ENCODE data around the gene MBD5.
"Not testable (repeated sequence)": the region's sequence is repeated elsewhere in the genome, so short reads cannot be mapped to it uniquely, and the experiment has no call there.

Gene MBD5

DNA sequence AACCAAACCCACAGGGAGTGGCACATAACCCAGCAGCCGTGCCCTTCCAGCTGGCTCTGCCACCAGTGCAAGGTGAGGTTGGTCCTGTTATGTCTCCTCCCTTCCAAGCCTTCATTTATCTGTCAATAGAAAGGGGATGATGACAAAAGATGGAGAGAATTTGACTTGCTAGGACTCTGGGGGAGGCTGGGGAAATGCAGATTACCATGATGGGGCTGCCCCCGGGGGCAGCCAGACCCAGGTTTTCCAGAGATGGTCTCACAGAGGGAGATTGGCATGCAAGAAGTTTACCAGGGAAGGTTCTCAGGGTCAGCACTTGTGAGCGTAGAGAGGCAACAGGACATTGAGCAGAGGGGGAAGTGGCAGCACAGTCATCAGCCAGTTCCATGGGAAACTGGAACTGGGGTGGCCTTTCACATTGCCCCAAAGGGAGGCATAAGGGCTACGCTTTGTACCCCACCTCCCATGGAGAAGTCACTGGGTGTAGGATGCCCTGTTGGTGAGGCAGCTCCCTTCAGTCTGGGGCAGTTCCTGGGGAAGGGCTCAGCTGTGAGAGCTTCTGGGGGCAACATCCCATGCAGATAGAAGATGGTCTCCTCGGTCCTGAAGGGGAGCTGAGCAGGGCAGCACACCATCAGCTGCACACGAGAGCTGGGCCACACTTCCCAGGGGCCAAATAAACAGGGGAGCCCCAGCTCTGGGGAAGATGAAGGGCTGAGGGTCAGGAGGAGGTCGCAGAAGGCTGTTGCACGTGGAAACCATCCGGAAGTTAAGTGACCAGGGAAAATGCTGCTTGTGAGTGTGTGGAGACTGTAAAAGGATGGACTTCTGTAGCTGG, 505.8 kb downstream of the MBD5 start:
- no peak for DNase-seq

DNA sequence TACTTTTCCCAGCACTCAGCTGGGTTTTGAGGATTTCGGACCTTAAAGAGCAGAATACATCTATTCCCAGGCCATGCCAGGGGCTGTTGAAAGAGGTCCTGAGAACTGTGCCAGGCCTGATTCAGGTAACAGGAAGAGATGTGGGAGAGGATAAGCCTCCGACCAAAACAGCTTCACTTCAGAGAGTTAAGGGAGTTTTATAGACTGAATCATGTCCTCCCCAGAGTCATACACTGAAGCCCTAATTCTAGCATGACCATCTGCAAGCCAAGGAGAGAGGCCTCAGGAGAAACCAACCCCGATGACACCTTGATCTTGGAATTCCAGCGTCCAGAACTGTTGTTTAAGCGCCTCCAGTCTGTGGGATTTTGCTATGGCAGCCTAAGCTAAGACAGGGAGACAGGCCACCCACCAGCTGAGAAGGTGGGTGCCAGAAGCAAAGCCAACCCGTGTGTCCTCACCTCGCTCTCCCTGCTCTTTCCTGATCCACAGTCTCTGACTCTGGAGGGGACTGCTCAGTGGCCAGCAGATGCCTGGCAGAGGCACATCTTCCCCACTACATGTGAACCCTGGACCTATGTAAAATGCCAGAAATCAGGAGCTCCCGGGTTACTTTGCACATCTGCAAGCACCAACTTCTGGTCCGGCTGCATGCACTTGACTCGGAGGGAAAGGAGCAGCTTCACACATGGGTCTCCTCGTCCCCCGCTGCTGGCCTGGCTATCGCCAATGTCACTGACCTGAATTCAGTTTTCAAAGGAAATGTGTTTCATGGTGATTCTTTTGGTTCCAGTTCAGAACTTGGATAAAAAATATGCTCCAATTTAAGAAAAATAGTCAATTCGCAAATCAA, 506.8 kb downstream of the MBD5 start:
- no peak for DNase-seq

DNA sequence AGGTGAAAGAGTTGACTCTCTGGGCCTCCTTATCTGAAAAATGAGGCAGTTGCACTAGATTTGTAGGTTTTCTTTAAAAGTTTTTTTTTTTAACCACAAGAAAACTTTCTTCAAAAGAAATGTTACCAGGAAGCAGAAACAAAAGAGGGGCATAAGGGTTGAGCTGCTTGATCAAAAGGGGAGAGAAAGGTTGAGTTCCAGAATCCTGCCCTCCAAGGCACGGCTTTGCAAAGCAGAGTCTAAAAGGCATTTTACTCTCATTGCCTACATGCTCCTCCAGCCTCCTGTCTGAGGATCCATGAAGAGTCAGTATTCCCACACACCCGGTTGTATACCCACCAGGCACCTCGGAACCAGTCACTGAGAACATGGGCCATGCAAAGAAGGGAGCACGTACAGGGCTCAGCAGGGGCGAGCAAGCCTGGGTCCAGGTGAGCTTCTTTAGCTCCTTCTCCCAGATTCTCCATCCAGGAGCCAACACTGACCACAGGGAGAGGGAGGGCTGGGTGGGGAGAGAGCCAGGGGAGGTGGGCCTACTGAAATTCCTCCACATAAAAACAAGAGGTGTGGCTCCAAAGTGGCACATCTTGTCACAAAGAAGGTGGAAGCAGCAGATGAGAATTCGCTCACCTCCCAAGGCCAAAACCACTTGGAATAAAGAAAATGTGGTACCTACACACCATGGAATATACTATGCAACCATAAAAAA, 507.6 kb downstream of the MBD5 start:
- DNase-seq: no peak

- no peak for DNase-seq
Measured at GRCh38 chr2:148529745-148530144, 508.9 kb downstream of the MBD5 start.

GRCh38 chr2:148530350-148530749, 509.5 kb downstream of the MBD5 start:
- DNase-seq: no peak

DNA sequence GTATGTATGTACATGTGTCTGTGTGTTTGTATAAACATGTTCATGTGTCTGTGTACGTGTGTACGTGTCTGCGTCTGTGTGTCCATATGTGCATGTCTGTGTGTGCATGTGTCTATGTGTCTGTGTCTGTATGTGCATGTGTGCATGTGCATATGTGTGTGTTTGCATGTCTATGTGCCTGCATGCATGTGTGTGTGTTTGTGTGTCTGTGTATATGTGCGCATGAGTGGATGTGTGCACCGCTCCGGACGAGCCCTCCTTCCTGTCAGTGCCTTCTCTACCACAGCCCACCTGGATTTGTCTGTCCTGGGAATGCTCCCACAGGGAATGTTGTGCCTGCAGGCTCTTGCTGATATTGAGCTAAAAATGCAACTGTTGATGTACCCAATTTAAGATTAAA, 510.3 kb downstream of the MBD5 start:
- DNase-seq: no peak

DNA sequence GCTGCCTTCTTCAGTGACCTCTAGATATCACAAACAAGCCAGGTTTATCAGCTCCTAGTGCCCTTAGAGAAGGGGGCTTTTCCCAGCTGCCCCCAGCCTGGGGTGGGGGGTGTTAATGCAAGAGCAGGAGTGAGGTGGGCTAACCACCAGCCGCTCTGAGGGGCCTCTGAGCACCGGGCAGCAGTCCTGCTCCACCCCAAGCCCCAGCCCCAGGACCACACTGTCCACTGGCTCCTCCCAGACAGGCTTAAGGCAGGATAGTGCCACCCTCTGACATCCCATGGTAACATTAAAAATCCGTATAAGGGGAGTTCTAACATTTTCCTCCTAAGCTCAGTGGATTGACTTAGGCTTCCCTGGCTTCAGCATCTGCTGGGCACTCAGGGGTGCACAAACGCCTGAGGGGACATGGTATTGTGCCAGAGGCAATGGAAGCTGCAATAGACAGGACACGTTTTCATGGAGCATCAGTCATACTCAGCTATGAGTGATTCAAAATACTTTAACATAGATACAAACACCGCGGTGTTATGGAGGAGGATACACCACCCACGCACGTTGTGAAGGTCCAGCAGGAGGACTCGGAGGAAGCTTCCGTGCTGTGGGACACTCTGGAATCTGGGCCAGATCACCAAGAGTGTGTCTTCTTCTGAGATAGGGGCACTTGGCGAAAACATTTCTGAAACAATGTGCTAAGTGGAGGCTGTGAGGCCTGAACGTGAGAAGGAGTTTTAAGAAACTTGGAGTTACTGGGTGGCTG, 511.0 kb downstream of the MBD5 start:
- DNase-seq: no peak

DNA sequence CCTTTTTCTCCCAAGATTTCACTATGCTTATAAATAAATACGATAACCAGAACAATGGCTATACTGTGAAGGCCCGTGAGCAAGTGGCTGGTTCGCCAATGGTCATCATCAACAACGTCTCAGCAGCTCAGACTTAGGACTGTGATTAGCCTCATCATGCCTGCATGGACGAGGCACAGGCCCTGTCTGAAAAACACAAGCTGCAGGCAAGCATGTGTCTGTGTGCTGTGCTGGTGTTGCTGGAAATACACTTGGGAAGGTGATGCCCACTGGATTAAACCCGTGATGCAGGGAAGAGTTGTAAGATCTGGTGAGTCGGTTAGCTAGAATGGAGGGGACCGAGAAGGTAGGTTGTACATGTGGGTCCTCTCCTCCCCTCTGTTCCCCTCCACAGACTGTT, 512.1 kb downstream of the MBD5 start:
- DNase-seq: no peak

- no peak for DNase-seq
Measured at GRCh38 chr2:148533685-148534084, 512.8 kb downstream of the MBD5 start.

DNA sequence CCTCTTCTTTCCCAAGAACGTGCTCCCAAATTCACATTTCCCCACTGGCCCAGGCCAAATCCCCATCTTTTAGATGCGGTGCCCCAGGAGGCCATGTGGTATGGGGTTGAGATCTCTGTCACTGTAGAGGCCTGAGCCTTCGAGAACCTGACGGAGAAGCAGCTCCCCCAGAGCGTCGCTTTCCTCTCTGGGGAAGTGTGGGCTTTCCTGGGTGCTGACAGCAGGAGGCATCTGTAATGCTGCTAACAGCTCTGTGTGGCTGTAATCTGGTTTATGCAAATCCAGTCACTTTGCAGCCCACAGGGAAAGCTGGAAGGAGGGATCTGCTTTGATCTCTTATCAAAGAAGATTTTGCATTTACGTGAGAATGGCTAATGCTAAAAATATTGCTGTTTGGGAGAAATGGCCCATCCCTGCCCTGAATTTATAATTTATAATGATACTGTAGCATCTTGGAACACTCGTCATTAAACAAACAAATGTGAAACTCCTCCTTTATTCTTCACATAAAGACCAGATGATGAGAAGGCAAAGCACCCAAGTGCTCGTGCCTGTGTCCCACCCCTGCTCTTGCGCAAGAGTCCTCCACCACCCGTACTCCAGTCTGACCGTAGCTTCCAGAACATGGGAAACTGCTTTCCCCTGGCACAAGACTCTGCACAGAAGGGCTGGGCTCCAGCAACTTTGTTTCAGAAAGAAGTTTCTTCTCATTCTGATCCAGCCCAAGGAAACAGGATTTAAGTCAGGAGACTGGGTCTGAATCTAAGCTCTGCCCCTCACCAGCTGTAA, 513.7 kb downstream of the MBD5 start:
- DNase-seq: no peak

GRCh38 chr2:148538375-148538774, 517.5 kb downstream of the MBD5 start:
- no peak for DNase-seq

DNA sequence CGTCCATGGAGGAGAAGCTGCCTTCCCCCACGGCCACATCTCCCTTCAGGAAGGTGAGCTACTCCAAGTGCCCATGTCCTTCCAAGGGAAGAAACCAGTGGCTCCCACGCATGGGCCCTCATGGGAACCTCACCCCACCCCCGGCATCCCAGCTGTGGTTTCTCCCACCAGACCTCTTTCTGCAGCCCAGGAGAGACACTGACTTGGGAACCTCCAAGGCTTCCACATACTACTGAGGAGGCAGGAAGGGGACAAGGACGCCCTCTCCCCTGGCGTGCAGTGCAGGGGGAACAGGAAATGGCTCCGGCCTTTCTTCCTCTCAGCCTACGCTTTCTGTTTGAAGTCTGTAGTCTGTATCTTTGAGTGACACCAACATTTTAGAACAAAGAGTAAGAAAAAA, 519.1 kb downstream of the MBD5 start:
- DNase-seq: no peak

DNA sequence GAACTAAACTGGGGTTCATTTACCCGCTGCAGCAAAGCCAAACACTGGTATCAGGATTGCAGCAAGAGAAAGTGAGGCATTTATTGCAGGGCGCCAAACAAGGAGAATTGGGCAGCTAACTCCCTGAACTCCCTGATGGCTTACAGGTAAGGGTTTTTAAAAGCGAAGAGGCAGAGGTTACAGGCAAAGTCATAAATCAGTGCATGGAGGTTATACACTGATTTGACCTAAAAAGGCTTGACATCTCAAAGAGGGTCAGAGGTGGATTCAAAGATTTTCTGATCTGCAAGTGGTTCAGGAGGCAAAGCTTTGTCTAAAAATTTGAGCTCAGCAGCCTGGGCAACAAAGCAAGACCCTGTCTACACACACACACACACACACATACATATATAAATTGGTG, 520.9 kb downstream of the MBD5 start:
- DNase-seq: no peak

DNA sequence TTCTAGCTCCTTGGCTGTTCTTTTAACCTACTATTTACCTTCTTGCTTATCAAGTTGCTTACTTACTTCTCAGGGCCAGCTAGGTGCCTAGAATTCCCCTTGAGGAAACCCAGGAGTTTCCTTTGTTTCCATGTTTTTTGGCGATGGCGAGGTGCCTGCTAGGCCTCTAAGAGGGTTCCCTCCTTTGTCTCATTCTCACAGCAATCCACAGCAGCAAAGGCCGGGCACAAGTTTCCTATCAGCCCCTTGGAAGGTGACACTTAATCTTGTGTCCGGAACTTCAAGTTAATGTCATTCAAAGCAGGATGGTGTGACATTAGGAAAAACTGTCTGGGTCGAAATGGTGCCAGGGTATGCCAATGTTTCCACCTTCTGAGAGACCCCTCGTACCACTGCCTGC, 521.7 kb downstream of the MBD5 start:
- no peak for DNase-seq

- not testable (repeated sequence) for DNase-seq
Measured at GRCh38 chr2:148543088-148543540, 522.2 kb downstream of the MBD5 start.

DNA sequence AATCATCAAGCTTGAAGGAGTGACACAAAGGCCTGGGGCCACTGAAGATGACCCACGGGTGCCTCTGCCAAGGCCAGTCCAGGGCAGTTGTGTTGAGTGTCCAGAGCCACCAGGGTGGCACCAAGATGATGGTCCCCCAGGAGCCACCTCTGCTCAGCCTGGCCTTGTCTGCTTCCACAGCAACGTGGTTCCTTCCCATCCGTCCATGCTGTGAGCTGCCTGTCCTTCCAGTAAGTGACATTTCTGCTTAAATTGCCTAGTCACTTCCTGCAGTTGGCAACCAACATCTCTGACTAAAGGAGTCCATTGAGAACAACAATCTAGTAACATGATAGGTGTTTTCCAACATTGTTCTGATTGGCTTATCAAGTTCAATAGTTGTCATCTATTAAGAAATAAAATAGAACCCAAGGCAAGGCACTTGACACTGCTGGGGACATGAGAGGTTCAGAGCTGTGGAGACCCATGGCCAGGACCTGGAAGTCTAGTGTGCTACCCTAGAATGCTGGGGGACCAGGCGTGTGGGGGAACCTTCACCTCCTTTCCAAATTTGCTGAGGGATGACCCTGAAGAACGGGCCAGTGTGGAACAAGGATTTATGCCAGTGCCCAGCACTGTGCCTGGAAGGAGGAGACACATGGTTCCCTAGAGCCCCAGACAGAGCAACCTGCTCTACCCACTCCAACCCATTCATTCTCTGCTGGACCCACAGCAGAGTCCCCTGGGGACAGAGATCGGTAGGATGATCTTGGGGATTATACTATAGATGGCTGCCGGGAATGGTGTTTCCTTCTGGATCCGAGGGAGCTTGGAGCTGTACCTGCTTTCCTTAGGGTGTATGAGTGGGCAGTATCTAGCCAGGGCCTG, 524.7 kb downstream of the MBD5 start:
- no peak for DNase-seq

DNA sequence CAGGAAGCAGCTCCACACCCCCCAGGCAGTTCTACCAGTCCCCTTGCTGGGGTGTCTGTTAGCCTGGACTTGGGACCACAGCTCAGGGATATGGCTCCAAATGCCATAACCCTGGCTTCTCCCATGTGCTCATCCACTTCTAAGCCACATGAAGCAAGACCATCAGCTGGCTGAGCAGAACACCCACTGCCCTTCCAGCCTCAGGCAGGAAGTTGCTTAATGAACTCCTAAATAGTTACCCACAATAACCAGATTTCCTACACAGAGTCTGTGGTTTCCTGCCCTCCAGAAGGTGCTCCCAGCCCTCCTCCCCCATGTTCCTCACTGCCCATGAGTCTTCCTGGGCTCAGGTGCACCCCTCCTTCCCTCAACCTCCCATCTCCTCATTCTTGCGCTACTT, 525.4 kb downstream of the MBD5 start:
- no peak for DNase-seq

DNA sequence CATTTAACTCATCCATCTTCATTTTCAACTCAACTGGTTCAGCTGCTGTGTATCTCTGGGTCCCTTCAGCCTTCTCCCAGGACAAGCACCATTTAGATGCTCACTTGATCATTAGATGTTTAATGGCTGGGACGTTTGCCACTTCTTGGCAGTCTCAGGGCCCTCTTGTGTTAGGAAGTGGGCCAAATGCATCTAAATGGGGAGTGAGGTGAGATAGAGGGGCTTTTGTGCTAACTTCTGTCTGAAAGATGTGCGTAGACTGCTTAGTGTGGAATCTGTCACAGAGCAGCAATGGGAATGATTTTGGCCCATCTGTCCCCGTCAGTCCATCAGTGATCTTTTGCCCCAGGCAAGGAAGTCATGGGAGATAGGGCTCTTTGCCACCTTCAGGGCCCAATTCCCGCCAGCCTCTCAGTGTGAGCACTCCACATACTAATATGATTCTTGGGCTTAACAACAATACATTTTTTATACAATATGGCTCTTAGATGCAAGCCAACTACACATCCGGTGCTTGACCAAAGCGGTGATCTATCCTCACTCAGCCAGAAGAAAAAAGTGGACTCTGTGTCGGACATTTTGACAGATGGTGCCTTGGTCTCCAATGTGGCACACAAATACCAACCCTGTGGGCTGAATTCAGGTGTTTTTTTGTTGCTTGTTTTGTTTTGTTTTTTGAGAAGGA, 528.0 kb downstream of the MBD5 start:
- DNase-seq: no peak

- no peak for DNase-seq
Measured at GRCh38 chr2:148552675-148553331, 531.9 kb downstream of the MBD5 start.
